K562 (cell line): ENCODE data around the gene AGO3. TPM values are rescaled to one million over a fixed set of nuclear protein-coding genes. Genes with fewer than 3 reads are reported as not detected.

Experiments
- ARNT ChIP-seq, 2 experiments: fragments of 450-650 bp; IDR thresholded peaks; 2 replicates each; pipeline ENCODE4 v1.6.1; 2016; ENCODE audit warnings: mild to moderate bottlenecking in 1 of 2
- HOXB6 ChIP-seq: fragments of 250-450 bp; sonication (Bioruptor Pico); IDR thresholded peaks from 2 replicates; pipeline ENCODE4 v1.5.1; 2022; ENCODE audit warnings: mild to moderate bottlenecking, borderline replicate concordance
- KAT7 ChIP-seq: sonication (generic); formaldehyde crosslinking; IDR thresholded peaks from 2 replicates; pipeline ENCODE4 v1.8.0; 2022; ENCODE audit warnings: missing genetic modification reagents, mild to moderate bottlenecking, borderline replicate concordance
- KLF1 ChIP-seq: fragments of 450-650 bp; IDR thresholded peaks from 2 replicates; pipeline ENCODE4 v1.6.1; 2016; ENCODE audit warnings: missing genetic modification characterization, missing compliant biosample characterization
- MAFK ChIP-seq: IDR thresholded peaks from 2 replicates; pipeline ENCODE4 v1.6.1; 2011; ENCODE audit warnings: low read length, improper control_type of control experiment
- MYNN ChIP-seq, 2 experiments: sonication (generic); formaldehyde crosslinking in 1 of 2; IDR thresholded peaks; 2 replicates each; pipeline versions ENCODE4 v1.5.0 to v1.6.1; 2016 to 2020; ENCODE audit warnings: antibody characterized with exemption in 1 of 2, missing genetic modification reagents in 1 of 2
- NONO ChIP-seq, 2 experiments: fragments of 200-400 bp in 1 of 2; fragments of 450-650 bp in 1 of 2; formaldehyde crosslinking in 1 of 2; IDR thresholded peaks; 2 replicates each; pipeline ENCODE4 v1.6.1; 2017; ENCODE audit warnings: low read depth in 2 of 2, mild to moderate bottlenecking in 2 of 2, moderate library complexity in 2 of 2, low read length in 1 of 2
- NR2F6 ChIP-seq: fragments of 450-650 bp; formaldehyde crosslinking; IDR thresholded peaks from 2 replicates; pipeline ENCODE4 v1.4.0; 2020; ENCODE audit warnings: mild to moderate bottlenecking
- PBX2 ChIP-seq, 2 experiments: IDR thresholded peaks in 1 of 2; conservative IDR thresholded peaks in 1 of 2; 2 replicates each; pipeline ENCODE4 v1.6.1; 2016; ENCODE audit warnings: low read depth in 2 of 2, mild to moderate bottlenecking in 1 of 2, missing compliant biosample characterization in 1 of 2, missing genetic modification characterization in 1 of 2, moderate library complexity in 1 of 2
- PHF8 ChIP-seq: fragments of 200-600 bp; sonication (generic); IDR thresholded peaks from 2 replicates; pipeline ENCODE4 v1.6.1; 2012; ENCODE audit warnings: mixed run types, mild to moderate bottlenecking, inconsistent platforms, low read length, moderate library complexity, borderline replicate concordance
- POLR2AphosphoS5 ChIP-seq: IDR thresholded peaks from 2 replicates; pipeline ENCODE4 v1.6.1; 2011; ENCODE audit warnings: mild to moderate bottlenecking, low read depth, low read length, moderate library complexity; ENCODE audit not compliant: control insufficient read depth, insufficient read depth
- RCOR1 ChIP-seq, 2 experiments: IDR thresholded peaks; 2 replicates each; pipeline ENCODE4 v1.6.1; 2012; ENCODE audit warnings: low read depth in 2 of 2, low read length in 2 of 2, borderline replicate concordance in 1 of 2, improper control_type of control experiment in 1 of 2
- SMAD4 ChIP-seq: fragments of 250-450 bp; sonication (Bioruptor Pico); conservative IDR thresholded peaks from 2 replicates; pipeline ENCODE4 v1.8.0; 2021; ENCODE audit warnings: inconsistent platforms, mild to moderate bottlenecking, moderate library complexity
- THRA ChIP-seq: fragments of 450-650 bp; IDR thresholded peaks from 2 replicates; pipeline ENCODE4 v1.6.1; 2017; ENCODE audit warnings: mild to moderate bottlenecking, moderate library complexity
- ZBTB33 ChIP-seq: sonication (generic); formaldehyde crosslinking; IDR thresholded peaks from 2 replicates; pipeline ENCODE4 v1.8.1; 2023; ENCODE audit warnings: mild to moderate bottlenecking, missing genetic modification reagents
- ZNF280A ChIP-seq: fragments of 450-650 bp; IDR thresholded peaks from 2 replicates; pipeline ENCODE4 v1.6.1; 2018; ENCODE audit warnings: mild to moderate bottlenecking, low read depth; ENCODE audit not compliant: partially characterized antibody
- ZNF384 ChIP-seq: IDR thresholded peaks from 2 replicates; pipeline ENCODE4 v1.6.1; 2012; ENCODE audit warnings: low read depth, low read length, improper control_type of control experiment
- ZNF583 ChIP-seq: fragments of 250-450 bp; sonication (Bioruptor Pico); IDR thresholded peaks from 2 replicates; pipeline ENCODE4 v1.4.0; 2020
- ZNF699 ChIP-seq: fragments of 250-450 bp; sonication (Bioruptor Pico); IDR thresholded peaks from 2 replicates; pipeline ENCODE4 v1.8.0; 2021; ENCODE audit warnings: mild to moderate bottlenecking, moderate library complexity; ENCODE audit not compliant: insufficient replicate concordance
- polyA plus RNA-seq, 8 experiments: library from polyadenylated mRNA; depleted of rRNA in 4 of 8; stranded (reverse) in 5 of 8; unstranded in 3 of 8; fragments of >200 nt; fragmentation: Nextera tagmentation in 2 of 8; fragmentation: Illumina TruSeq in 1 of 8; extraction: Ambion mirVana in 2 of 8; extraction: Trizol in 1 of 8; gene quantifications; 2 replicates each; pipeline versions ENCODE4 v1.2.1 to v1.2.3, GENCODE V29; 2011 to 2014; ENCODE audit warnings: inconsistent platforms in 1 of 8, missing spikeins in 1 of 8
- total RNA-seq, 7 experiments: library from RNA; depleted of rRNA in 6 of 7; stranded (reverse); fragments of >200 nt in 6 of 7; fragmentation: Illumina TruSeq in 2 of 7; extraction: Trizol in 2 of 7; gene quantifications; 2 replicates each; pipeline versions ENCODE4 v1.2.1 to v1.2.3, GENCODE V29; 2011 to 2021; ENCODE audit warnings: low replicate concordance in 1 of 7

AGO3 gene
- total and polyA plus RNA-seq, 9 of the 15 experiments (the other 6 are each of a cell fraction or from before 2014, with no cell fraction given): 4.5 to 41.5 (median 22.7) TPM

GRCh38 chr1:35882945-35883634, 47.8 kb upstream of the AGO3 start, which contains the start of gene AGO1 (continued):
- TF ChIP-seq ARNT (IDR thresholded peaks at IDR 0.05) (no peak), NONO (IDR thresholded peaks at IDR 0.05; ENCODE audit: low read depth in 2 of 2, low read length in 1 of 2) (peak in 1 of 2 experiments; percentile 87; a peak in 2 of 4 replicates), MAFK (no peak), ZNF699 (CRISPR knock-in tag) (no peak), ZBTB33 (CRISPR knock-in tag) (peak; percentile 62; the same call in 1 of the 2 replicates), POLR2AphosphoS5 (peak; percentile 55; the same call in 1 of the 2 replicates), PBX2 (CRISPR knock-in tag; IDR thresholded peaks at IDR 0.05; ENCODE audit: low read depth) (no peak), PBX2 (tag; conservative IDR thresholded peaks at IDR 0.05; ENCODE audit: low read depth) (no peak), SMAD4 (CRISPR knock-in tag) (peak; percentile 76; the same call in 1 of the 2 replicates), KAT7 (peak; percentile 29; the same call in 1 of the 2 replicates), PHF8 (peak; percentile 87; the same call in 1 of the 2 replicates), KLF1 (tag) (no peak), HOXB6 (CRISPR knock-in tag) (no peak), ZNF280A (no peak), THRA (no peak), ZNF583 (no peak), RCOR1 (IDR thresholded peaks at IDR 0.05; ENCODE audit: borderline replicate concordance in 1 of 2, low read depth in 2 of 2, low read length in 2 of 2) (peak in 1 of 2 experiments; percentile 86; a peak in 2 of 4 replicates), NR2F6 (CRISPR knock-in tag) (no peak), MYNN (IDR thresholded peaks at IDR 0.05) (0 out of 2 replicates have a peak, but pooled peaks have one; percentile 47), MYNN (CRISPR knock-in tag; IDR thresholded peaks at IDR 0.05) (no peak), ZNF384 (no peak)
